HG02763 (cell line): ENCODE results near the gene STAT3.

Experiments
- ATAC-seq: cut with Tn5 transposase; IDR thresholded peaks from one replicate; pipeline ENCODE4 v1.9.1; 2021; ENCODE audit warnings: mild to moderate bottlenecking, moderate library complexity; ENCODE audit not compliant: unreplicated experiment

Gene STAT3

DNA sequence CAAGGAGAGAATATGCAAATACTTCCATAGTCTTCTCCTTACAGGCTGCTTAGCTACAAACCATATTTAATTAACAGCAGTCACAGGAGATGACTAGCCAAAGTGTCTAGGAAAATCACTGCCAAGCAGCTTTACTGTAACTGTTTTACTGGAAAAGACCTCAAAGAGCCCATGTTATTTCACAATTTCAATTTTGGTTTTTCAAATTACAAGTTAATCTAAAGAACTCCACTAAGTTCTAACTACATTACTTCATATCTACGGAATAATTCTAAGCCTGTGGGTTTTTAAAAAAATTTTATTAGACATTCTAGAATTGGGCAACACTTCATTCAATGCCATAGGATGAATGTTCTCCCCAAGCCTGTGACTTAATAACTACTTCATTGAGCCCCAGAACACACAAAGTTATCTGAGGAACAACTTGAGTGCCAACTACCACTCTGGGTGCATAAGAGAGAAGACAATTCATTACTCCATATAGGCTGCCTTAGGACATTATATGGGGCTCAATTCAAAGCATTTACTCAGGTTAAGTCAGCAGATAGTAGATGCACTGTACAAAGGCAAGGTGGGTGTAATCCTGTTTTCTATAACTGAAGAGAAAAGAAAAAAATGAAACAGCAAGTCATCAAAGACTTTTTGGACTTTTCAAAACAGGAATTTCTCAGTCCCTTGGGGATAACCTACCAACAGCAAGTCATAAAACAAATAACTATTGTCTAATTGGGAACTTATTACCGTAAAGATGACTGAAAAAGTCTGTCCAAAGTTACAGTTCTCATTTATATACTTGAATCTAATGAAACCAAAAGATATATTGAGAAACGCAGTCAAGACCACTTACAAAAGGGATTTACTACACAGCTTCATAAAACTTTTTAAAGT, 33.0 kb downstream of the STAT3 start:
- ATAC-seq = no peak

DNA sequence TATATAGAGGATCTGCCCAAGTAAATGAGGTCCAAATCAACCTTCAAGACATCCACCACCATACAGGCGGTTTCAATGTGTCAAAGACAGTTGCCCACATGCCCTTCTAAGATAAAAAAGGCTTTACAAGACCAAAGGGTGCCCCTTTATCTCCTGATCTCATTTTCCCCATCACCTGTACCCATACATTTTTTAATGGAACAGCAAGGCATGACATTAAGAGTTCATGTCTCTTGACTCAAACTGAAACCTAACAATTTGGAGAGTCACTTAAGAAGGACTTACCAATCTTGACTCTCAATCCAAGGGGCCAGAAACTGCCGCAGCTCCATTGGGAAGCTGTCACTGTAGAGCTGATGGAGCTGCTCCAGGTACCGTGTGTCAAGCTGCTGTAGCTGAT, 40.1 kb downstream of the STAT3 start:
- ATAC-seq = no peak

DNA sequence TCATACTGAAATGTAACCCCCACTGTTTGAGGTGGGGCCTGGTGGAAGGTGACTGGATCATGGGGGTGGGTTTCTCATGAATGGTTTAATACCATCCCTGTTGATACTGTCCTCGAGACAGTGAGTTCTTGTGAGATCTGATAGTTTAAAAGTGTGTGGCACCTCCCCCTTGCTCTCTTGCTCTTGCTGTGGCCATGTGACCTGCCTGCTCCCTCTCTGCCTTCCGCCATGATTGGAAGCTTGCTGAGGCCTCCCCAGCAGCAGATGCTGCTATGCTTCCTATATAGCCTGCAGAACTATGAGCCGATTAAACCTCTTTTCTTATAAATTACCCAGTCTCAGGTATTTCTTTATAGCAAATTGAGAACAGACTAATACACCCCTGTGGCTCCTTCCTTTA, 40.6 kb downstream of the STAT3 start:
- ATAC-seq = no peak

DNA sequence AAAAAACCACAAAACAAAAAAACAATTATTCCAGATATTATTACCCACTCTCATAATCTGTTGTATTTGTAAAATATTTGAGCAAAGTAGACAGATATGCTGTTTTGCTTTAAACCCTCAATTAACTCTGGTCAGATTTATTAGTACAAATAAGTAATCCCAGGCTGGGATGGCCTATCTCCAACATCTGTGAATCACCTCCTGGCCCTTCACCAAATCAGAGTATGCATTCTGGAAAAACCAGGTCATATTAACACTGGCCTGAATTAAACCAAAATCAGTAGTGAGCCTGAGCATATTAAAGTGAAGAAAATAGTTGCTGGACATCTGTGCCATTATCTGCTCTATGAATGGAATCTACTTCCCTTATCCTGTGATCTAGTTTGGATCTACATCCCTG, 41.0 kb downstream of the STAT3 start:
- ATAC-seq = no peak

DNA sequence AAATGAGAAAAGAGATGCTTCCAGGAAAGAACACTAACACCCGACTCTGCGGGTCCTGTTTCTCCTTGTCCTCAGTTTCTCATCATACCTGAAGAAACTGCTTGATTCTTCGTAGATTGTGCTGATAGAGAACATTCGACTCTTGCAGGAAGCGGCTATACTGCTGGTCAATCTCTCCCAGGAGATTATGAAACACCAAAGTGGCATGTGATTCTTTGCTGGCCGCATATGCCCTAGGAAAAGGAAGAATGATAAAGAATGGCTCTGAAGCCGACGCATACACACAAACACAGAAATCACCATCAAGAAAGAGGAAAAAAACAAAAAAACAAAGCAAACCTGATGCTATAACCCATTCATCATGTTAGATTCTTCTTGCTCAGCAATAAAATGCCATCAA, 41.8 kb downstream of the STAT3 start:
- ATAC-seq = no peak

GRCh38 chr17:42345396-42346073, 42.7 kb downstream of the STAT3 start:
- no peak for ATAC-seq

DNA sequence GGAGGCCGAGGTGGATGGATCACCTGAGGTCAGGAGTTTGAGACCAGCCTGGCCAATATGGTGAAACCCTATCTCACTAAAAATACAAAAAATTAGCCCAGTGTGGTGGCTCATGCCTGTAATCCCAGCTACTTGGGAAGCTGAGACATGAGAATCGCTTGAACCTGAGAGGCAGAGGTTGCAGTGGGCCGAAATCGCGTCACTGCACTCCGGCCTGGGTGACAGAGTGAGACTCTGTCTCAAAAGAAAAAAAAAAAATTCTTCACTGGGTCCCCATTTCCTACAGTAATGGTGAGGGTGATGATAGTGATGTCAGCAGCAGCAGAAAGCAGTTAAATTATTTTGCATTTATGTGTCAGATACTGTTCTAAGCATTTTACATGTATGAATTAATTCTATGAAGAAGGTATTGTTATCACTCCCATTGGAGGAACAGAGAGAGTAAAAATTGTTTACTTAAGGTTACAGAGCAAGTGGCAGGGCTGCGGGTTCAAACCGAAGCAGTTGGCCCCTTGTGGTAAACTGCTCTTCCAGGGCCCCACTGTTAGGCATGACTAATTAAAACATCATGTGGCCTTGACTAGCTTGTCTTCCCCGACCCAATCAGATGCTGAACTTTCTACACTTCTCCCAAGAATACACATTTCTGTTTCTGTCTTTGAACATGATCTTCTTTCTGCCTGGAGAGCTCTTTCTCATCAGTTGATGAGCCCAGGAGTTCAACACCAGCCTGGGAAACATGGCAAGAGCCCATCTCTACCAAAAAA, 45.8 kb downstream of the STAT3 start:
- no peak for ATAC-seq

GRCh38 chr17:42341568-42341967, 46.7 kb downstream of the STAT3 start:
- no peak for ATAC-seq

DNA sequence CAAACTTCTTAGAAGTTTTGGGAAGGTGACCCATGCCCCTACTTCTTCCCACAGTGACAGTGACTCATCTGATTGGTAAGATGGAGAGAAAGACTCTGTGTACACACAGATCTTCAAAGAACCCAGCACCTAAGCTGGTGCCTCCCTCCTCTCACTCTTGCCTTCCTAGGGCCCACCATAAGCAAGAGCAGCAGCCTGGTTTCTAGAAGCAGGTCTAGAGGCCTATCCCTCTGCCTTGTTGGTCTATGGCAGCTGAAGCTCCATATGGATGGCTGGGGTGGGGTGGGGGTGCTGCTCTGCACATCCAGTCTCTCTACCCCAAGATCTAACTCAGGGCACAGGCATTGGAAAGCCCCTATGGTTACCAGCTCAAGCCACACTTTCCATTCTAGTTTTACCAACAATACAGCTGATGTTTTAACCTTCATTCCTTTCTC, 47.5 kb downstream of the STAT3 start:
- ATAC-seq = no peak

DNA sequence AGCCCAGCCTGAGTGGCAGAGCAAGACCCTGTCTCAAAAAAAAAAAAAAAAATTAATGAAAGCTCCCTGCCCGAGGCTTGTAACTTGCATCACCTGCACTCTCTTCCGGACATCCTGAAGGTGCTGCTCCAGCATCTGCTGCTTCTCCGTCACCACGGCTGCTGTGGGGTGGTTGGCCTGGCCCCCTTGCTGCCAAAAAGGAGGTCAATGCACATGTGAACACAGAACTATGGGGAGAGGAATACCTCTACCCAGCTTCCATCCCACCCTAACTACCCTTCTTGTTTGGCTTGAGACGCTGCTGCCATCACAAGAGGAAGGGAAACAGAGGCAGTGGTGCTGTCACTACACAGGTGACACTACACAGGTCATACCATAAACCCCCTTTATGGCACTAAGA, 49.0 kb downstream of the STAT3 start:
- no peak for ATAC-seq

GRCh38 chr17:42338427-42338985, 49.7 kb downstream of the STAT3 start:
- ATAC-seq = no peak

GRCh38 chr17:42337442-42337841, 50.8 kb downstream of the STAT3 start:
- ATAC-seq = peak; percentile 54

DNA sequence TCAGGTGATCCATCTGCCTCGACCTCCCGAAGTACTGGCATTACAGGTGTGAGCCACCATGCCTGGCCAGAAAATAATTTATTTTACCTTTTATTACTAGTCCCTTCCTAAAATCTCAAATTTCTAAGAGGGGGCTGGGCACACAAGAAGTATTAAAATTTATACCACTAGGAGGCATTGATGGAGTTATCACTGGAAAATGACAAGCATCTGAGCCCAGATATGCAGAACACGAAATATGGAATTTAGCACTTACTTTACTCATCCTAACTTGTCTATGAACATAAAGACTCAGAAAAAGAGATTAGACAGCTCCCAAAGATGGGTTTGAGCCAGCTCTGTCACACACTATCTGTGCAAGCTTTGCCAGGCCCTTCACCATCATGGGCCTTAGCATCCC, 53.6 kb downstream of the STAT3 start:
- ATAC-seq = no peak

DNA sequence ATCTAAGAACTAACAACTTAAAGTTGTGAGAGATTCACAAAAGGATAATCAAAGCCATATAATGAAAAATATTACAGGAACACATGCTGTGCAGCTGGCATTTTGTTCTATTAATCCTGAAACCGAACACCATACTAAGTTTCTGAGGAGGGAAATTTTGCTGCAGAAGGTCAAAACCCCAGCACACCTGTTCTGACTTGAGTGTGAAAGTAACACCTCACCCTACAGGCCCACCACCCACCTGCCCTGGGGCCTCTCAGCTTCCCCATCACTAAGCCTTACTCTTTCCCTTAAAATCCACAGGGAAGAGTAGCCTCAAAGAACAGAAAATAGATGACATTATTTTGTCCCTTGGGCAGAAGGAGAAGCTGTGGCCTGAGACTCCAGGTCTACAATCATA, 55.2 kb downstream of the STAT3 start:
- ATAC-seq = no peak

DNA sequence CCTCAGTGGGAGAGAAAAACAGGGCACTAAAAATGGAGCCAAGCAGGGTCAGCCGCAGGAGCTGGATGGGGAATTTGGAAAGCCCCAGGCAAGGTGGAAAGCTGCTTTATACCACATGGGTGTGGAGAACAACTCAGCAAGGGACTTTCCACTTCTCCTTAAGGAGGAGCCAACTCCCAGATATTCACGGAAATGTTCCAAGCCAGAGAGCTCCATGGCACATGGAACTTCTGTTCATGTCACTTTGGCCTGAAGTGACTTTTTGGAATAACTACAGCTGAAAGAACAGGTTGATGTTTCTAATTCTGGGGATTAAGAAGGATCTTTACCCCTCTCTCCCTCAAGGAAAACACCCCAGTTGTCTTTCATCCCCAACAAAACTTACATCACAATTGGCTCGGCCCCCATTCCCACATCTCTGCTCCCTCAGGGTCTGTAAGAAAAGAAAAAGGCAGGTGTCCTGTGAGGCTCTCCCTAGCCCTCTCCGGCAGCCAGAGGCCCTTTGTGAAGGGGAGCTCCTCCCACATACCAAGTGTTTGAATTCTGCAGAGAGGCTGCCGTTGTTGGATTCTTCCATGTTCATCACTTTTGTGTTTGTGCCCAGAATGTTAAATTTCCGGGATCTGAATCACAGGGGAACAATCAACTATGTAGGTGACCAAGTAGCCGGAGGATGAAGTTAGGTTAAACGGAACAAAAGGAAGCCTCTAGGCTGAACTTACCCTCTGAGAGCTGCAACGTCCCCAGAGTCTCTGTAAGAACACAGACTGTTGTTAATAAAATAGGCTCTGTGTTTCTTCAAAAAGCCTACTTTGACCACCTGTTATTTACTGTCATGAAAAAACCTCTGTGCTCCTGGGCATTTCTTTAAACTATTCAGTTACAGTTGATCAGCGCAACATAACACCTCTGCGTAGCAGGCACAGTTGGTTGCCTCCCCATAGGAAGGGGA, 58.9 kb downstream of the STAT3 start:
- ATAC-seq = no peak

- ATAC-seq = no peak
Measured at GRCh38 chr17:42325026-42325425, 63.2 kb downstream of the STAT3 start.

GRCh38 chr17:42323268-42323773, 64.9 kb downstream of the STAT3 start:
- no peak for ATAC-seq

- peak; percentile 63 for ATAC-seq
Measured at GRCh38 chr17:42322382-42323267, 65.6 kb downstream of the STAT3 start.

- ATAC-seq = no peak
Measured at GRCh38 chr17:42321555-42321954, 66.7 kb downstream of the STAT3 start.
